NB4 (cell line): ENCODE results near the gene RXRG.

Experiments
- CTCF ChIP-seq: IDR thresholded peaks from one replicate; pipeline ENCODE4 v1.5.1; 2012; ENCODE audit warnings: low read depth, low read length
- MAX ChIP-seq: IDR thresholded peaks from 2 replicates; pipeline ENCODE4 v1.6.1; 2011; ENCODE audit warnings: low read depth, low read length
- MYC ChIP-seq: IDR thresholded peaks from 2 replicates; pipeline ENCODE4 v1.6.1; 2011; ENCODE audit warnings: low read depth, low read length
- POLR2A ChIP-seq: IDR thresholded peaks from 2 replicates; pipeline ENCODE4 v1.6.1; 2011; ENCODE audit warnings: mild to moderate bottlenecking; ENCODE audit not compliant: insufficient read length; ENCODE audit errors: extremely low read depth

GRCh38 chr1:165376811-165377311, 68.1 kb downstream of the RXRG start:
- TF ChIP-seq POLR2A (no peak), CTCF (no peak), MYC (no peak), MAX (no peak)
